H1 (cell line): ENCODE data around the gene ABHD2. TPM values are rescaled to one million over a fixed set of nuclear protein-coding genes. Genes with fewer than 3 reads are reported as not detected.

Source experiments
- ASH2L ChIP-seq: fragments of 200-600, 300-600 bp; sonication (generic); IDR thresholded peaks from one replicate; pipeline ENCODE4 v1.7.1; 2017; ENCODE audit warnings: low read length
- BCL11A ChIP-seq, 2 experiments: IDR thresholded peaks; one replicate each; pipeline ENCODE4 v1.6.1; 2011; ENCODE audit warnings: low read depth in 2 of 2, low read length in 2 of 2, mild to moderate bottlenecking in 2 of 2
- CHD2 ChIP-seq: IDR thresholded peaks from 2 replicates; pipeline ENCODE4 v1.6.1; 2012; ENCODE audit warnings: low read length, improper control_type of control experiment
- CREB1 ChIP-seq: IDR thresholded peaks from 2 replicates; pipeline ENCODE4 v1.6.1; 2012; ENCODE audit warnings: inconsistent platforms
- E2F6 ChIP-seq: IDR thresholded peaks from 2 replicates; pipeline ENCODE4 v1.6.1; 2012; ENCODE audit warnings: inconsistent platforms
- EP300 ChIP-seq, 2 experiments: IDR thresholded peaks; 1 replicate in 1 of 2; 2 replicates in 1 of 2; pipeline ENCODE4 v1.6.1; 2011 to 2012; ENCODE audit warnings: low read depth in 2 of 2, low read length in 2 of 2, mild to moderate bottlenecking in 2 of 2, borderline replicate concordance in 1 of 2, inconsistent platforms in 1 of 2, moderate library complexity in 1 of 2
- GABPA ChIP-seq: IDR thresholded peaks from 2 replicates; pipeline ENCODE4 v1.6.1; 2011; ENCODE audit warnings: mild to moderate bottlenecking, low read length, moderate library complexity, borderline replicate concordance; ENCODE audit not compliant: insufficient read depth
- HDAC2 ChIP-seq, 2 experiments: fragments of 300-600 bp in 1 of 2; sonication (generic) in 1 of 2; IDR thresholded peaks; 2 replicates each; pipeline ENCODE4 v1.6.1; 2011 to 2012; ENCODE audit warnings: low read depth in 2 of 2, low read length in 2 of 2, mild to moderate bottlenecking in 2 of 2, moderate library complexity in 2 of 2, borderline replicate concordance in 1 of 2, inconsistent platforms in 1 of 2
- KDM1A ChIP-seq: fragments of 200-600, 300-600 bp; sonication (generic); IDR thresholded peaks from 2 replicates; pipeline ENCODE4 v1.7.1; 2016; ENCODE audit warnings: mild to moderate bottlenecking, low read length, borderline replicate concordance
- KDM4A ChIP-seq: IDR thresholded peaks from one replicate; pipeline ENCODE4 v1.7.1; 2012; ENCODE audit warnings: low read depth, mild to moderate bottlenecking, moderate library complexity, low read length, inconsistent platforms; ENCODE audit not compliant: severe bottlenecking
- KDM5A ChIP-seq: fragments of 200-600 bp; IDR thresholded peaks from 2 replicates; pipeline ENCODE4 v1.7.1; 2012; ENCODE audit warnings: mild to moderate bottlenecking, low read length, inconsistent platforms, mixed read lengths
- NANOG ChIP-seq: IDR thresholded peaks from 2 replicates; pipeline ENCODE4 v1.6.1; 2011; ENCODE audit warnings: low read length, low read depth, mild to moderate bottlenecking, inconsistent platforms; ENCODE audit not compliant: insufficient read depth, poor library complexity, severe bottlenecking
- POLR2AphosphoS5 ChIP-seq: IDR thresholded peaks from 2 replicates; pipeline ENCODE4 v1.6.1; 2011; ENCODE audit warnings: low read depth, low read length
- RAD21 ChIP-seq, 2 experiments: IDR thresholded peaks in 1 of 2; conservative IDR thresholded peaks in 1 of 2; 2 replicates each; pipeline ENCODE4 v1.6.1; 2011; ENCODE audit warnings: low read depth in 2 of 2, low read length in 2 of 2, improper control_type of control experiment in 1 of 2, inconsistent platforms in 1 of 2, mild to moderate bottlenecking in 1 of 2, moderate library complexity in 1 of 2
- RBBP5 ChIP-seq: IDR thresholded peaks from 2 replicates; pipeline ENCODE4 v1.7.1; 2012; ENCODE audit warnings: low read depth, mild to moderate bottlenecking, inconsistent platforms, low read length, moderate library complexity, borderline replicate concordance
- RFX5 ChIP-seq: IDR thresholded peaks from 2 replicates; pipeline ENCODE4 v1.6.1; 2011; ENCODE audit warnings: low read depth, low read length, improper control_type of control experiment, borderline replicate concordance
- SIN3A ChIP-seq, 2 experiments: IDR thresholded peaks in 1 of 2; conservative IDR thresholded peaks in 1 of 2; 2 replicates each; pipeline ENCODE4 v1.6.1; 2011 to 2012; ENCODE audit warnings: low read length in 2 of 2, improper control_type of control experiment in 1 of 2, low read depth in 1 of 2, mild to moderate bottlenecking in 1 of 2
- SP2 ChIP-seq: IDR thresholded peaks from 2 replicates; pipeline ENCODE4 v1.6.1; 2012; ENCODE audit warnings: mild to moderate bottlenecking, low read length, inconsistent platforms
- TBP ChIP-seq: IDR thresholded peaks from 2 replicates; pipeline ENCODE4 v1.6.1; 2011; ENCODE audit warnings: low read depth, low read length, improper control_type of control experiment
- TCF12 ChIP-seq: IDR thresholded peaks from 2 replicates; pipeline ENCODE4 v1.6.1; 2011; ENCODE audit warnings: low read depth, mild to moderate bottlenecking, low read length
- polyA plus RNA-seq, 7 experiments: library from polyadenylated mRNA; depleted of rRNA in 3 of 7; stranded (reverse) in 5 of 7; unstranded in 2 of 7; fragments of >200 nt in 5 of 7; fragments of 200-250 nt in 2 of 7; gene quantifications; 1 replicate in 5 of 7; 2 replicates in 1 of 7; 4 replicates in 1 of 7; pipeline versions ENCODE4 v1.2.1 to v1.2.3, GENCODE V29; 2011 to 2013; ENCODE audit warnings: missing spikeins in 2 of 7, mixed read lengths in 2 of 7
- total RNA-seq: library from RNA; stranded (reverse); fragmentation: NEBNext Ultra II Directional; extraction: Animal tissue kit (Norgen Biotek cat#: 25700); gene quantifications from 2 replicates; pipeline ENCODE4 v1.2.1, GENCODE V29; 2021
- TF ChIP-seq, protein P1 (sequence below): IDR thresholded peaks from 2 replicates; pipeline ENCODE4 v1.6.1; 2011; ENCODE audit warnings: low read depth, mild to moderate bottlenecking, low read length; ENCODE audit not compliant: insufficient read depth

ABHD2 gene
- total and polyA plus RNA-seq, 2 of the 8 experiments (the other 6 are each of a cell fraction or from before 2014, with no cell fraction given), result 9.1 to 23.7 TPM

DNA sequence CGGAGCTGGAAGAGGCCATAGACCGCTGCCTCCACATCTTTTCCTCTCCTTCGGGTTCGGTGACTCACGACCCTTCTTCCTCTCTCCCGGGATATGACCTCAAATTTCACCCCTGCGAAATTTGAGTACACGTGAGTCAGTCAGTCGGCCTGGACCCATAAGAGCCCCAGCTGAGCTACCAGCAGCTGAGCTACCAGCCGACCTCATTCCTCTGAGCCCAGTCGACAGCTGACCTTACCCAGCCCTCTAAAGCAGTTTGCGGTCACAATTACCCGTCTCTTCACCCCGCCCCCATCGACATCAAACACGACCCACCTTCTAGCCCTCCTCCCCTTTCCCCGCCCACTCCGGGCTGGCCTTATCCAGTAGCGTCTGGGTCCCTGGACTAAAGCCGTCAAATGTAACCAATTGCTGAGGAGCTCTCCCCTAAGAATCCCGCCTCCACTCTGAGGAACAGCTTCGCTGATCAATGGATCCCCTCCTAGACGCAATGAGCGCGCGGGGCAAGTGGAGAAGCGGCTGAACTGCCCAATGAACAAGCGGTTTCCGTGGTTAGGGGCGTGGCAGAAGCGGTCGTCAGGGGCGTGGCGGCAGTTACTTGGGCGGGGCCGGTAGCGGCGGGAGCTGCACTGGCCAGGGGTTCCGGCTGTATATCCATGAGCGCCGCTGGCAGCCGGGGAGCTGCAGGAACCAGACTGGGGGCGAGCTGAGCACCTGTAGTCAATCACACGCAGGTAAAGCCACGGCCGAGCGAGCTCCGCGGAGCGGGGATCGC lies at the start of gene ABHD2 (continued):
- TF ChIP-seq NANOG (peak; percentile 48), KDM4A (peak; percentile 17), BCL11A (IDR thresholded peaks at IDR 0.05; ENCODE audit: low read depth in 2 of 2, low read length in 2 of 2) (no peak), RFX5 (no peak), SIN3A (conservative IDR thresholded peaks at IDR 0.05 in 1 of 2, IDR thresholded peaks at IDR 0.05 in 1 of 2; ENCODE audit: low read depth in 1 of 2, low read length in 2 of 2) (peak in 1 of 2 experiments; percentile 23; a peak in 1 of 4 replicates), RBBP5 (peak; percentile 91), TCF12 (0 out of 2 replicates have a peak, but pooled peaks have one; percentile 24), GABPA (no peak), POLR2AphosphoS5 (peak; percentile 87), RAD21 (IDR thresholded peaks at IDR 0.05 in 1 of 2, conservative IDR thresholded peaks at IDR 0.05 in 1 of 2; ENCODE audit: low read depth in 2 of 2, low read length in 2 of 2) (no peak), HDAC2 (IDR thresholded peaks at IDR 0.05; ENCODE audit: borderline replicate concordance in 1 of 2, low read depth in 2 of 2, low read length in 2 of 2) (peak in 1 of 2 experiments; percentile 56; a peak in 1 of 4 replicates), CREB1 (peak; percentile 85), E2F6 (peak; percentile 15; the same call in 1 of the 2 replicates), SP2 (peak; percentile 96), KDM1A (0 out of 2 replicates have a peak, but pooled peaks have one; percentile 4), KDM5A (no peak), TBP (peak; percentile 42; the same call in 1 of the 2 replicates), ASH2L (peak; percentile 94), CHD2 (peak; percentile 94), EP300 (IDR thresholded peaks at IDR 0.05; ENCODE audit: borderline replicate concordance in 1 of 2, low read depth in 2 of 2, low read length in 2 of 2) (peak in 1 of 2 experiments; percentile 56; a peak in 1 of 3 replicates)
- TF ChIP-seq, protein P1, sequence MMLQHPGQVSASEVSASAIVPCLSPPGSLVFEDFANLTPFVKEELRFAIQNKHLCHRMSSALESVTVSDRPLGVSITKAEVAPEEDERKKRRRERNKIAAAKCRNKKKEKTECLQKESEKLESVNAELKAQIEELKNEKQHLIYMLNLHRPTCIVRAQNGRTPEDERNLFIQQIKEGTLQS, result no peak
